HCT116 (cell line): Measurements from ENCODE around the gene TRPM1. TPM values are rescaled to one million over a fixed set of nuclear protein-coding genes. Genes with fewer than 3 reads are reported as not detected.

ENCODE experiments used
- ATAC-seq: fragments of 200-7000 bp; cut with Tn5 transposase; 2 replicates; pipeline ENCODE4 v1.9.1; 2020; ENCODE audit warnings: mild to moderate bottlenecking, moderate library complexity
- BruUV-seq: library from RNA; stranded (reverse); fragments of 400-500 nt; replicated peaks from 2 replicates; lab custom pipeline; 2021; lab: Mats Ljungman, UMichigan
- CTCF ChIA-PET: fragments of 300-600 bp; sonication (Branson Sonifier 250); formaldehyde crosslinking; loops from one replicate; lab custom pipeline; 2021; ENCODE audit warnings: antibody characterized with exemption; lab: Charles Lee
- POLR2A ChIA-PET: fragments of 300-600, 350-600 bp; sonication (Branson Sonifier 250); formaldehyde crosslinking; loops from one replicate; lab custom pipeline; 2021; ENCODE audit warnings: antibody characterized with exemption; lab: Charles Lee
- RAD21 ChIA-PET, 2 experiments: fragments of 300-600 bp; sonication (Branson Sonifier 250); formaldehyde crosslinking; loops; one replicate each; lab custom pipeline; 2023; ENCODE audit warnings: low total read pairs in 2 of 2; ENCODE audit not compliant: uncharacterized antibody in 2 of 2, unreplicated experiment in 2 of 2, low non-redundant PET in 1 of 2; lab: Charles Lee
- DNase-seq: peaks from one replicate; pipeline ENCODE4 v3.0.0-alpha.2; 2010; ENCODE audit warnings: low read depth, low spot score
- H2AFZ ChIP-seq: fragments of 200-600 bp; shearing (Covaris generic), sonication (generic); 2 replicates; pipeline ENCODE4 v1.6.1; 2017; ENCODE audit warnings: low read depth, mixed run types, mixed read lengths, antibody characterized with exemption, low read length; ENCODE audit not compliant: poor library complexity, severe bottlenecking
- H3K27ac ChIP-seq: 2 replicates; pipeline ENCODE4 v1.5.1; 2012; ENCODE audit warnings: low read depth, low read length
- H3K27me3 ChIP-seq: fragments of 200-600 bp; sonication (generic); 2 replicates; pipeline ENCODE4 v1.6.1; 2016; ENCODE audit warnings: mixed run types, low read length, mixed read lengths; ENCODE audit not compliant: insufficient read depth
- H3K36me3 ChIP-seq, 2 experiments: fragments of 200-500 bp in 1 of 2; fragments of 200-600 bp in 1 of 2; sonication (Bioruptor generic) in 1 of 2; sonication (generic) in 1 of 2; 2 replicates each; pipeline versions ENCODE4 v1.5.1 to v1.6.1; 2014 to 2016; ENCODE audit warnings: low read length in 2 of 2, inconsistent platforms in 1 of 2, mixed read lengths in 1 of 2, mixed run types in 1 of 2; ENCODE audit not compliant: insufficient read depth in 2 of 2, control insufficient read depth in 1 of 2
- H3K4me1 ChIP-seq, 2 experiments: fragments of 200-600 bp in 1 of 2; sonication (generic) in 1 of 2; 2 replicates each; pipeline versions ENCODE4 v1.5.1 to v1.6.1; 2012 to 2017; ENCODE audit warnings: low read length in 2 of 2, inconsistent platforms in 1 of 2, mild to moderate bottlenecking in 1 of 2, mixed read lengths in 1 of 2, mixed run types in 1 of 2, moderate library complexity in 1 of 2; ENCODE audit not compliant: insufficient read depth in 2 of 2, control insufficient read depth in 1 of 2
- H3K4me2 ChIP-seq: fragments of 200-600 bp; sonication (generic); 2 replicates; pipeline ENCODE4 v1.6.1; 2017; ENCODE audit warnings: mixed run types, low read length, mixed read lengths
- H3K4me3 ChIP-seq, 2 experiments: fragments of 200-600 bp in 1 of 2; sonication (generic) in 1 of 2; replicated peaks in 1 of 2; 2 replicates each; pipeline ENCODE4 v1.5.1; 2011 to 2016; ENCODE audit warnings: low read length in 2 of 2, control low read depth in 1 of 2, low read depth in 1 of 2, mild to moderate bottlenecking in 1 of 2, mixed read lengths in 1 of 2, mixed run types in 1 of 2
- H3K79me2 ChIP-seq: fragments of 200-600 bp; sonication (generic); 2 replicates; pipeline ENCODE4 v1.6.1; 2017; ENCODE audit warnings: mild to moderate bottlenecking, mixed run types, low read length, moderate library complexity, mixed read lengths; ENCODE audit not compliant: insufficient read depth
- H3K9ac ChIP-seq: fragments of 200-600 bp; sonication (generic); 2 replicates; pipeline ENCODE4 v1.6.1; 2016; ENCODE audit warnings: low read length, mixed read lengths
- H3K9me2 ChIP-seq: fragments of 200-600 bp; sonication (generic), shearing (Covaris generic); 2 replicates; pipeline ENCODE4 v1.6.1; 2017; ENCODE audit warnings: mixed run types, mild to moderate bottlenecking, moderate library complexity; ENCODE audit not compliant: insufficient read depth
- H3K9me3 ChIP-seq, 2 experiments: fragments of 200-500 bp in 1 of 2; fragments of 200-600 bp in 1 of 2; sonication (Bioruptor generic) in 1 of 2; sonication (generic) in 1 of 2; 2 replicates each; pipeline ENCODE4 v1.6.1; 2014 to 2017; ENCODE audit warnings: low read length in 2 of 2, mixed read lengths in 2 of 2, inconsistent platforms in 1 of 2, low read depth in 1 of 2, mild to moderate bottlenecking in 1 of 2, mixed run types in 1 of 2, moderate library complexity in 1 of 2; ENCODE audit not compliant: control insufficient read depth in 1 of 2, insufficient read depth in 1 of 2
- H4K20me1 ChIP-seq: fragments of 200-600 bp; sonication (generic), shearing (Covaris generic); 2 replicates; pipeline ENCODE4 v1.6.1; 2017; ENCODE audit warnings: mixed run types, mild to moderate bottlenecking, moderate library complexity; ENCODE audit not compliant: insufficient read depth
- CBX3 ChIP-seq: IDR thresholded peaks from 2 replicates; pipeline ENCODE4 v1.6.1; 2012; ENCODE audit warnings: low read depth
- EZH2 ChIP-seq: fragments of 200-600 bp; sonication (generic); IDR thresholded peaks from 2 replicates; pipeline ENCODE4 v1.6.1; 2017; ENCODE audit warnings: antibody characterized with exemption, mixed run types
- EZH2phosphoT487 ChIP-seq: fragments of 200-600 bp; IDR thresholded peaks from 2 replicates; pipeline ENCODE4 v1.6.1; 2018; ENCODE audit warnings: antibody characterized with exemption, borderline replicate concordance
- JUND ChIP-seq: IDR thresholded peaks from 2 replicates; pipeline ENCODE4 v1.6.1; 2012
- POLR2A ChIP-seq: IDR thresholded peaks from 2 replicates; pipeline ENCODE4 v1.7.0; 2011; ENCODE audit warnings: borderline replicate concordance; ENCODE audit not compliant: insufficient read depth, insufficient read length; ENCODE audit errors: extremely low read depth
- POLR2AphosphoS5 ChIP-seq: IDR thresholded peaks from 2 replicates; pipeline ENCODE4 v1.6.1; 2011; ENCODE audit warnings: mild to moderate bottlenecking, low read depth, low read length, moderate library complexity
- SP1 ChIP-seq: IDR thresholded peaks from 2 replicates; pipeline ENCODE4 v1.6.1; 2012; ENCODE audit warnings: low read depth
- TCF7L2 ChIP-seq: IDR thresholded peaks from 2 replicates; pipeline ENCODE4 v1.7.0; 2011; ENCODE audit warnings: borderline replicate concordance, inconsistent platforms; ENCODE audit not compliant: insufficient read depth, insufficient read length; ENCODE audit errors: extremely low read depth
- intact Hi-C: fragments of 100-400 bp; cut with micrococcal nuclease; formaldehyde crosslinking; loops from 2 replicates; pipeline ENCODE4 v1.10.0; 2022
- total RNA-seq: library from RNA; stranded (reverse); gene quantifications from one replicate; pipeline ENCODE4 v1.2.1, GENCODE V29; 2021; ENCODE audit not compliant: unreplicated experiment
- TF ChIP-seq, protein P1 (sequence below): IDR thresholded peaks from 2 replicates; pipeline ENCODE4 v1.6.1; 2011; ENCODE audit warnings: mild to moderate bottlenecking, low read length, moderate library complexity; ENCODE audit not compliant: insufficient replicate concordance; ENCODE audit errors: extremely low read depth
- TF ChIP-seq, protein P2 (sequence below): IDR thresholded peaks from 2 replicates; pipeline ENCODE4 v1.6.1; 2012; ENCODE audit warnings: low read depth
- TF ChIP-seq, protein P3 (sequence below): IDR thresholded peaks from 2 replicates; pipeline ENCODE4 v1.6.1; 2012

TRPM1 gene
- total RNA-seq, 1 experiment from 2014 or later = not detected

DNA sequence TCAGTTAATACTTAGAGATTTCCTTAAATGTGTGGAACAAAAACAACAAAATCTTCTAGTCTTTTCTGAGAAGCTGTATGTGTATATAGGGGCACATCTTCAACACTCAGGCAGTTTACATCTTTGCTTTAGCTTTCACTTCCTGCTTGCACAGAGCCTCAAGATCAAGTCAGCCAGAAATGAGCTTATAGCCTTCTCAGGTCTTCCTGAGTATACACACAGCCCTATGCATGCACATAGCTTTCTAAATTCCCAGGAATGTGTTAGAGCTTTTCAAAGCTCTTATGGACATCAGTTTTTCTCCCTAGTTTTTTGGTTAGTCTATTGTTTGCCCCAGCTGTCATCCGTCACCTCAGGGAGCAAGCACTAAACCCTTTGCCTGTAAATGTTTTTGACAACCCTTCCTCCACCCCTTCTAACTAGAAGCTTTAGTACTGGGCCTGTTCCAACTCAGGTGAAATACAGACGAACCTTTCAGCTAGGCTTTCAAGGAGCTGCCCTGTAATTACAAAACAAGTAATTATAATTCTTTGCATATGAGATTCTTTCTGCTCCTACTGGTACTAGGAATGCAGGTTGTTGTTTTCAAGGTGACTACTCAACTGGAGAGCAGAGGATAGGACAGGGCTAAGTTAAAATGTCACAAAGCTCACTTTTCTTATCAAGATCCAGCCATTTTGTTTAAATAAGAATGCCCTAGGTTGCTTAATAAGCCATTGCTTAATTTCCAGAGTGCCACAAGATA is 87.5 kb downstream of the TRPM1 start:
- ChIA-PET CTCF (no interaction called here), POLR2A (no interaction called here)
- no peak overlapping the region for H3K4me2 ChIP-seq

More for the DNA sequence above, 87.5 kb downstream of the TRPM1 start:
- DNase-seq (no peak), ATAC-seq (no peak)
- intact Hi-C loops = no loop called here
- no TSS peak for BruUV-seq
- Histone ChIP-seq H3K27ac (no peak overlapping the region), H3K79me2 (no peaks in the 10 kb centered on the region), H3K4me3 (no peak overlapping the region), H3K9me3 (peaks cover 0 to 5% of the 10 kb centered on the region in 2 experiments; a peak in 2 of 4 replicates), H3K4me1 (no peaks in the 10 kb centered on the region), H3K9me2 (no peaks in the 10 kb centered on the region), H2AFZ (no peak overlapping the region), H3K27me3 (no peaks in the 10 kb centered on the region), H3K9ac (no peak overlapping the region), H3K36me3 (no peaks in the 10 kb centered on the region), H4K20me1 (no peaks in the 10 kb centered on the region)
- RAD21 ChIA-PET = no interaction called here
- TF ChIP-seq, protein P1, sequence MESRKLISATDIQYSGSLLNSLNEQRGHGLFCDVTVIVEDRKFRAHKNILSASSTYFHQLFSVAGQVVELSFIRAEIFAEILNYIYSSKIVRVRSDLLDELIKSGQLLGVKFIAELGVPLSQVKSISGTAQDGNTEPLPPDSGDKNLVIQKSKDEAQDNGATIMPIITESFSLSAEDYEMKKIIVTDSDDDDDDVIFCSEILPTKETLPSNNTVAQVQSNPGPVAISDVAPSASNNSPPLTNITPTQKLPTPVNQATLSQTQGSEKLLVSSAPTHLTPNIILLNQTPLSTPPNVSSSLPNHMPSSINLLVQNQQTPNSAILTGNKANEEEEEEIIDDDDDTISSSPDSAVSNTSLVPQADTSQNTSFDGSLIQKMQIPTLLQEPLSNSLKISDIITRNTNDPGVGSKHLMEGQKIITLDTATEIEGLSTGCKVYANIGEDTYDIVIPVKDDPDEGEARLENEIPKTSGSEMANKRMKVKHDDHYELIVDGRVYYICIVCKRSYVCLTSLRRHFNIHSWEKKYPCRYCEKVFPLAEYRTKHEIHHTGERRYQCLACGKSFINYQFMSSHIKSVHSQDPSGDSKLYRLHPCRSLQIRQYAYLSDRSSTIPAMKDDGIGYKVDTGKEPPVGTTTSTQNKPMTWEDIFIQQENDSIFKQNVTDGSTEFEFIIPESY = no peak
- TF ChIP-seq JUND (no peak), POLR2AphosphoS5 (no peak), TCF7L2 (no peak), EZH2phosphoT487 (no peak), CBX3 (no peak), EZH2 (no peak), SP1 (no peak), POLR2A (no peak)
- TF ChIP-seq, protein P2, sequence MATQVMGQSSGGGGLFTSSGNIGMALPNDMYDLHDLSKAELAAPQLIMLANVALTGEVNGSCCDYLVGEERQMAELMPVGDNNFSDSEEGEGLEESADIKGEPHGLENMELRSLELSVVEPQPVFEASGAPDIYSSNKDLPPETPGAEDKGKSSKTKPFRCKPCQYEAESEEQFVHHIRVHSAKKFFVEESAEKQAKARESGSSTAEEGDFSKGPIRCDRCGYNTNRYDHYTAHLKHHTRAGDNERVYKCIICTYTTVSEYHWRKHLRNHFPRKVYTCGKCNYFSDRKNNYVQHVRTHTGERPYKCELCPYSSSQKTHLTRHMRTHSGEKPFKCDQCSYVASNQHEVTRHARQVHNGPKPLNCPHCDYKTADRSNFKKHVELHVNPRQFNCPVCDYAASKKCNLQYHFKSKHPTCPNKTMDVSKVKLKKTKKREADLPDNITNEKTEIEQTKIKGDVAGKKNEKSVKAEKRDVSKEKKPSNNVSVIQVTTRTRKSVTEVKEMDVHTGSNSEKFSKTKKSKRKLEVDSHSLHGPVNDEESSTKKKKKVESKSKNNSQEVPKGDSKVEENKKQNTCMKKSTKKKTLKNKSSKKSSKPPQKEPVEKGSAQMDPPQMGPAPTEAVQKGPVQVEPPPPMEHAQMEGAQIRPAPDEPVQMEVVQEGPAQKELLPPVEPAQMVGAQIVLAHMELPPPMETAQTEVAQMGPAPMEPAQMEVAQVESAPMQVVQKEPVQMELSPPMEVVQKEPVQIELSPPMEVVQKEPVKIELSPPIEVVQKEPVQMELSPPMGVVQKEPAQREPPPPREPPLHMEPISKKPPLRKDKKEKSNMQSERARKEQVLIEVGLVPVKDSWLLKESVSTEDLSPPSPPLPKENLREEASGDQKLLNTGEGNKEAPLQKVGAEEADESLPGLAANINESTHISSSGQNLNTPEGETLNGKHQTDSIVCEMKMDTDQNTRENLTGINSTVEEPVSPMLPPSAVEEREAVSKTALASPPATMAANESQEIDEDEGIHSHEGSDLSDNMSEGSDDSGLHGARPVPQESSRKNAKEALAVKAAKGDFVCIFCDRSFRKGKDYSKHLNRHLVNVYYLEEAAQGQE = no peak
- TF ChIP-seq, protein P3, sequence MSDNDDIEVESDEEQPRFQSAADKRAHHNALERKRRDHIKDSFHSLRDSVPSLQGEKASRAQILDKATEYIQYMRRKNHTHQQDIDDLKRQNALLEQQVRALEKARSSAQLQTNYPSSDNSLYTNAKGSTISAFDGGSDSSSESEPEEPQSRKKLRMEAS = no peak
